Spinal cord (tissue), 9 donors: ENCODE results near the gene SRL. TPM values are rescaled to one million over a fixed set of nuclear protein-coding genes. Genes with fewer than 3 reads are reported as not detected.

ENCODE experiments used
- DNase-seq, 6 donors: peaks; one replicate each; pipeline versions ENCODE4 v3.0.0 to v3.0.0-alpha.2; 2013 to 2015; ENCODE audit warnings: low spot score in 6 of 6, low read depth in 4 of 6
- H3K27ac ChIP-seq: one replicate; pipeline ENCODE4 v1.5.1; 2013; ENCODE audit warnings: low read depth, low read length, control low read depth
- H3K27me3 ChIP-seq: one replicate; pipeline ENCODE4 v1.6.1; 2013; ENCODE audit warnings: low read length; ENCODE audit not compliant: control insufficient read depth, insufficient read depth
- H3K36me3 ChIP-seq: one replicate; pipeline ENCODE4 v1.6.1; 2013; ENCODE audit warnings: low read length; ENCODE audit not compliant: control insufficient read depth, insufficient read depth
- H3K4me1 ChIP-seq: one replicate; pipeline ENCODE4 v1.6.1; 2013; ENCODE audit warnings: low read length; ENCODE audit not compliant: control insufficient read depth, insufficient read depth
- H3K4me3 ChIP-seq: one replicate; pipeline ENCODE4 v1.5.1; 2013; ENCODE audit warnings: low read depth, low read length, control low read depth
- H3K9me3 ChIP-seq: one replicate; pipeline ENCODE4 v1.6.1; 2013; ENCODE audit warnings: low read length; ENCODE audit not compliant: control insufficient read depth, insufficient read depth
- polyA plus RNA-seq, 2 donors: library from polyadenylated mRNA; unstranded; fragments of 120-200 nt; gene quantifications; one replicate each; pipeline ENCODE4 v1.2.1, GENCODE V29; 2013; ENCODE audit not compliant: insufficient read length in 2 of 2
- total RNA-seq, 2 donors: library from RNA; depleted of rRNA in 1 of 2; stranded (reverse); fragments of 120-200 nt in 1 of 2; fragments of >200 nt in 1 of 2; gene quantifications; one replicate each; pipeline versions ENCODE4 v1.2.3 to v1.2.4, GENCODE V29; 2013 to 2014

SRL gene
- total and polyA plus RNA-seq, 4 donors, result 1.6 to 1.9 (median 1.7) TPM

DNA sequence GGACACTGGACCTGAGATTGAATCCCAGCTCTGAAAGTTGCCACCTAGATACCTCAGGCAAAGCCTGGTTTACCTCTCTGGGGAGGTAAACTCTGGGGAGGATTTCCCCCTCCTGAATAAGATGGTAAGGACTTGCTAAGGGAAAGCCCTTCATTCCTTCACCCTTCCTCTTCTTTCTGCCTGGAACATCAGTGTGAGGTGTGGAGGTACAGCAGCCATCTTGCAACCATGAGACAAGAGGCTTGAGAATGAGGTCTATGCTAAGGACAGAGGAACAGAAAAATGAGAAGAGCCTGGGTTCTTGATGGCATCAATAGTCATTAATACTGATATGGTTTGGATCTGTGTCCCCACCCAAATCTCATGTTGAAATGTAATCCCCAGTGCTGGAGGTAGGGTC lies 101.9 kb downstream of the SRL start:
- Histone ChIP-seq H3K36me3 (no peaks in the 10 kb centered on the region), H3K27ac (no peak overlapping the region), H3K4me3 (no peak overlapping the region), H3K4me1 (no peaks in the 10 kb centered on the region), H3K27me3 (no peaks in the 10 kb centered on the region), H3K9me3 (no peaks in the 10 kb centered on the region)
- no peak for DNase-seq

Other genes with a start within 250 kb of the SRL start
- gene ADCY9, start 125.6 kb downstream of the SRL start, total RNA-seq, result 10 to 100 TPM; 12.6 to 13.4 TPM
- gene ADCY9, start 125.6 kb downstream of the SRL start, polyA plus RNA-seq, result 10 to 100 TPM; 12.0 to 13.4 TPM
- gene TFAP4, start 30.9 kb upstream of the SRL start, total RNA-seq, result 1 to 10 TPM; 4.7 to 7.1 TPM
- gene TFAP4, start 30.9 kb upstream of the SRL start, polyA plus RNA-seq, result 10 to 100 TPM; 11.3 to 16.2 TPM
- 1 to 10 TPM; 4.9 to 7.7 TPM for gene GLIS2, start 74.0 kb upstream of the SRL start, total RNA-seq
- gene GLIS2, start 74.0 kb upstream of the SRL start, polyA plus RNA-seq, result 10 to 100 TPM; 27.4 to 30.9 TPM
- gene PAM16, start 109.2 kb upstream of the SRL start, total RNA-seq, result 10 to 100 TPM; 18.3 to 35.7 TPM
- 10 to 100 TPM; 41.2 to 55.3 TPM for gene PAM16, start 109.2 kb upstream of the SRL start, polyA plus RNA-seq
- gene VASN, start 129.8 kb upstream of the SRL start, total RNA-seq, result 10 to 100 TPM in 1 of 2 donors, 1 to 10 TPM in 1; 8.1 to 19.6 TPM
- 10 to 100 TPM in 1 of 2 donors, 1 to 10 TPM in 1; 5.3 to 10.8 TPM for gene VASN, start 129.8 kb upstream of the SRL start, polyA plus RNA-seq
- 10 to 100 TPM; 22.7 to 28.2 TPM for gene CORO7, start 174.5 kb upstream of the SRL start, total RNA-seq
- gene CORO7, start 174.5 kb upstream of the SRL start, polyA plus RNA-seq, result 10 to 100 TPM; 55.9 to 61.8 TPM
- gene DNAJA3, start 183.8 kb upstream of the SRL start, total RNA-seq, result 10 to 100 TPM; 37.3 to 41.7 TPM
- gene DNAJA3, start 183.8 kb upstream of the SRL start, polyA plus RNA-seq, result 10 to 100 TPM; 35.4 to 45.0 TPM
- gene NMRAL1, start 232.5 kb upstream of the SRL start, total RNA-seq, result 10 to 100 TPM; 28.6 to 60.8 TPM
- 10 to 100 TPM; 46.7 to 58.5 TPM for gene NMRAL1, start 232.5 kb upstream of the SRL start, polyA plus RNA-seq
- gene HMOX2, start 234.3 kb upstream of the SRL start, total RNA-seq, result 10 to 100 TPM; 64.5 to 71.4 TPM
- 100 to 1,000 TPM; 109 to 130 TPM for gene HMOX2, start 234.3 kb upstream of the SRL start, polyA plus RNA-seq